ENCODE data around the gene CRBN. TPM values are rescaled to one million over a fixed set of nuclear protein-coding genes. Genes with fewer than 3 reads are reported as not detected.

The CRBN gene
- polyA plus RNA-seq, 1 of the 3 experiments (the other 2 are of a cell fraction): 17.5 TPM

DNA sequence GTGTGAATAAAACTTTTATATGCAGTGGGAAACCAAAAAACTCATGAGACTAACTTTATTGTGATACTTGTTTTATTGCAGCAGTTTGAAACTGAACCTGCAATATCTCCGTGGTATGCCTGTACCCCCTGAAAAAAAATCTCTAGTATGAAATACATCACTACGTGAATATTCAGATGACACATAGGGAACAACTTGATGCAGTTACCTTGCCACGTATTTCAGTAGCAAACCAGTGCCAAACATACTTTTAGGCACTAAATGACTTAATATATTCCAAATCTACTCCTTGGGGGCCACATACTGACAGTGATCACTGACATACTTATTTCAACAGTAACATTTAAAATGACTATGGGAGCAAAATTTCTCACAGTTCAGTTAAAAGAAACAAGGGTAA is 13.8 kb downstream of the CRBN start:
- H3K9me2 ChIP-seq: no peaks in the 10 kb centered on the region
- H3F3A ChIP-seq (replicated peaks; ENCODE audit: insufficient read depth): no peaks in the 10 kb centered on the region
- TF ChIP-seq, protein P1, sequence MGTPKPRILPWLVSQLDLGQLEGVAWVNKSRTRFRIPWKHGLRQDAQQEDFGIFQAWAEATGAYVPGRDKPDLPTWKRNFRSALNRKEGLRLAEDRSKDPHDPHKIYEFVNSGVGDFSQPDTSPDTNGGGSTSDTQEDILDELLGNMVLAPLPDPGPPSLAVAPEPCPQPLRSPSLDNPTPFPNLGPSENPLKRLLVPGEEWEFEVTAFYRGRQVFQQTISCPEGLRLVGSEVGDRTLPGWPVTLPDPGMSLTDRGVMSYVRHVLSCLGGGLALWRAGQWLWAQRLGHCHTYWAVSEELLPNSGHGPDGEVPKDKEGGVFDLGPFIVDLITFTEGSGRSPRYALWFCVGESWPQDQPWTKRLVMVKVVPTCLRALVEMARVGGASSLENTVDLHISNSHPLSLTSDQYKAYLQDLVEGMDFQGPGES (IDR thresholded peaks at IDR 0.05; ENCODE audit: low read depth, low read length): no peak
- TF ChIP-seq FOXM1 (IDR thresholded peaks at IDR 0.05; ENCODE audit: low read depth) (no peak), TEAD4 (IDR thresholded peaks at IDR 0.05; ENCODE audit: borderline replicate concordance, insufficient read depth) (no peak), SMC3 (IDR thresholded peaks at IDR 0.05; ENCODE audit: low read depth, low read length) (no peak), YY1 (IDR thresholded peaks at IDR 0.05; ENCODE audit: low read depth) (no peak)

DNA sequence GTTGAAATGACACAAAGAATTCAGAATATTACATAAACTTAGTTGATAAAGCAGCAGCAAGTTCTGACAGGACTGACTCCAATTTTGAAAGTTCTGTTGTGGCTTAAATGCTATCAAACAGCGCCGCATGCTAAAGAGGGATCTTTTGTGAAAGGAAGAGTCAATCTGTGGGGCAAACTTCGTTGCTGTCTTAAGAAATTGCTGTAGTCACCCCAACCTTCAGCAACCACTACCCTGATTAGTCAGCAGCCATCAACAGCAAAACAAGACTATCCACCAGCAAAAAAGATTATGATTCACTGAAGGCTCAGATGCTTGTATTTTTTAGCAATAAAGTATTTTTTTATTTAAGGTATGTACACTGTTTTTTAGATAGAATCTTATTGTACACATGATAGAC is 14.2 kb downstream of the CRBN start:
- WGBS (ENCODE audit: low lambda C conversion rate): 63% methylated on average over 3 of the region's 3 CpGs
- no peak overlapping the region for H2AFZ ChIP-seq (ENCODE audit: low read depth)

More for the DNA sequence above, 13.8 kb downstream of the CRBN start:
- Histone ChIP-seq H3K4me3 (ENCODE audit: low read depth in 2 of 2, low read length in 1 of 2) (no peak overlapping the region), H2AFZ (ENCODE audit: low read depth) (no peak overlapping the region), H3K4me1 (ENCODE audit: control insufficient read depth in 1 of 2, insufficient read depth in 2 of 2, low read depth in 1 of 2, low read length in 1 of 2) (no peaks in the 10 kb centered on the region), H3K27ac (ENCODE audit: low read depth in 2 of 2, low read length in 1 of 2) (no peak overlapping the region), H3K79me2 (ENCODE audit: insufficient read depth) (no peaks in the 10 kb centered on the region), H3K36me3 (replicated peaks in 1 of 2; ENCODE audit: control insufficient read depth in 1 of 2, insufficient read depth in 2 of 2, low read length in 1 of 2) (peaks cover 76 to 78% of the 10 kb centered on the region in 2 experiments), H3K9ac (no peak overlapping the region), H3K4me2 (no peak overlapping the region), H3K9me3 (no peaks in the 10 kb centered on the region), H4K20me1 (ENCODE audit: insufficient read depth) (no peaks in the 10 kb centered on the region), H3K27me3 (ENCODE audit: insufficient read depth) (no peaks in the 10 kb centered on the region)
- POLR2A ChIA-PET: no interaction called here
- no peak for DNase-seq
- 100% methylated on average over 3 of the region's 3 CpGs for WGBS (ENCODE audit: low lambda C conversion rate)
- CTCF ChIA-PET: no interaction called here

More for the DNA sequence above, 14.2 kb downstream of the CRBN start:
- ChIA-PET CTCF (no interaction called here), POLR2A (no interaction called here)
- H3K9me3 ChIP-seq: no peaks in the 10 kb centered on the region
- no peaks in the 10 kb centered on the region for H3F3A ChIP-seq (replicated peaks; ENCODE audit: insufficient read depth)
- no peaks in the 10 kb centered on the region for H4K20me1 ChIP-seq (ENCODE audit: insufficient read depth)
- no peaks in the 10 kb centered on the region for H3K9me2 ChIP-seq
- no peaks in the 10 kb centered on the region for H3K79me2 ChIP-seq (ENCODE audit: insufficient read depth)
- H3K27me3 ChIP-seq (ENCODE audit: insufficient read depth): no peaks in the 10 kb centered on the region
- H3K4me3 ChIP-seq (ENCODE audit: low read depth in 2 of 2, low read length in 1 of 2): no peak overlapping the region
- TF ChIP-seq GATA2 (CRISPR knock-in tag; IDR thresholded peaks at IDR 0.05) (no peak), SMC3 (IDR thresholded peaks at IDR 0.05; ENCODE audit: low read depth, low read length) (no peak), FOXM1 (IDR thresholded peaks at IDR 0.05; ENCODE audit: low read depth) (no peak), EP300 (IDR thresholded peaks at IDR 0.05; ENCODE audit: borderline replicate concordance in 1 of 2, low read depth in 1 of 2, low read length in 1 of 2) (no peak), MXI1 (IDR thresholded peaks at IDR 0.05; ENCODE audit: low read depth, low read length) (no peak), SIN3A (IDR thresholded peaks at IDR 0.05; ENCODE audit: borderline replicate concordance, low read depth, low read length) (no peak), GABPA (IDR thresholded peaks at IDR 0.05; ENCODE audit: low read depth) (no peak), PBX3 (IDR thresholded peaks at IDR 0.05) (no peak), TAF1 (IDR thresholded peaks at IDR 0.05; ENCODE audit: borderline replicate concordance, low read depth, low read length) (no peak), MEF2A (IDR thresholded peaks at IDR 0.05; ENCODE audit: borderline replicate concordance, low read depth) (no peak), FOSL2 (IDR thresholded peaks at IDR 0.05; ENCODE audit: borderline replicate concordance, low read depth) (no peak), EZH2phosphoT487 (IDR thresholded peaks at IDR 0.05; ENCODE audit: borderline replicate concordance, low read depth) (no peak), TEAD4 (IDR thresholded peaks at IDR 0.05; ENCODE audit: borderline replicate concordance, insufficient read depth) (no peak), YY1 (IDR thresholded peaks at IDR 0.05; ENCODE audit: low read depth) (no peak)
- peaks cover 77 to 80% of the 10 kb centered on the region in 2 experiments for H3K36me3 ChIP-seq (replicated peaks in 1 of 2; ENCODE audit: control insufficient read depth in 1 of 2, insufficient read depth in 2 of 2, low read length in 1 of 2)
- no peak overlapping the region for H3K4me2 ChIP-seq
- no peak for DNase-seq
- H3K27ac ChIP-seq (ENCODE audit: low read depth in 2 of 2, low read length in 1 of 2): no peak overlapping the region
- H3K4me1 ChIP-seq (ENCODE audit: control insufficient read depth in 1 of 2, insufficient read depth in 2 of 2, low read depth in 1 of 2, low read length in 1 of 2): no peaks in the 10 kb centered on the region
- no peak overlapping the region for H3K9ac ChIP-seq
